ENCODE data around the gene SLC1A6. TPM values are rescaled to one million over a fixed set of nuclear protein-coding genes. Genes with fewer than 3 reads are reported as not detected.

SLC1A6 gene
- total and polyA plus RNA-seq, 9 of the 15 experiments (the other 6 are each of a cell fraction or from before 2014, with no cell fraction given): not detected

DNA sequence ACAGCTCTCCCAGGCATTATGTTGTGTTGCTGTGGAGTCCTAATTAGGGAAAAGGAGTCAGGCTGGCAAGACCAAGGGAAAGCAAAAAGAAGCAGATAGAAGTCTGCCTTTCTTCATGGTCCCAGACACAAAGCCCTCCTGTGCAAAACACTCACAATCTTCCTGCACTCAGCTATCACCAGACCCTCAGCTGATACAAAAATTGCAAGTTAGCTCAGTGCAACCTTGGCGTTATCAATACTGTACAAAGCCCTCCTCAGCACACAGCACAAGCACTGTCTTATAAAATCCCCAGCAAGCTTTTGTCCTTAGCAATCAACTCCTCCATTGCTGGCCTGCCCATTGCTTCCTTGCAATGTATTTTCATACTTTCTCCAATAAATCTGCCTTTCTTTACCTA lies 35.2 kb downstream of the SLC1A6 start (continued):
- TF ChIP-seq, protein P1, sequence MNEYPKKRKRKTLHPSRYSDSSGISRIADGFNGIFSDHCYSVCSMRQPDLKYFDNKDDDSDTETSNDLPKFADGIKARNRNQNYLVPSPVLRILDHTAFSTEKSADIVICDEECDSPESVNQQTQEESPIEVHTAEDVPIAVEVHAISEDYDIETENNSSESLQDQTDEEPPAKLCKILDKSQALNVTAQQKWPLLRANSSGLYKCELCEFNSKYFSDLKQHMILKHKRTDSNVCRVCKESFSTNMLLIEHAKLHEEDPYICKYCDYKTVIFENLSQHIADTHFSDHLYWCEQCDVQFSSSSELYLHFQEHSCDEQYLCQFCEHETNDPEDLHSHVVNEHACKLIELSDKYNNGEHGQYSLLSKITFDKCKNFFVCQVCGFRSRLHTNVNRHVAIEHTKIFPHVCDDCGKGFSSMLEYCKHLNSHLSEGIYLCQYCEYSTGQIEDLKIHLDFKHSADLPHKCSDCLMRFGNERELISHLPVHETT (CRISPR knock-in tag; conservative IDR thresholded peaks at IDR 0.05 in 1 of 2, IDR thresholded peaks at IDR 0.05 in 1 of 2): no peak
- TF ChIP-seq, protein P2, sequence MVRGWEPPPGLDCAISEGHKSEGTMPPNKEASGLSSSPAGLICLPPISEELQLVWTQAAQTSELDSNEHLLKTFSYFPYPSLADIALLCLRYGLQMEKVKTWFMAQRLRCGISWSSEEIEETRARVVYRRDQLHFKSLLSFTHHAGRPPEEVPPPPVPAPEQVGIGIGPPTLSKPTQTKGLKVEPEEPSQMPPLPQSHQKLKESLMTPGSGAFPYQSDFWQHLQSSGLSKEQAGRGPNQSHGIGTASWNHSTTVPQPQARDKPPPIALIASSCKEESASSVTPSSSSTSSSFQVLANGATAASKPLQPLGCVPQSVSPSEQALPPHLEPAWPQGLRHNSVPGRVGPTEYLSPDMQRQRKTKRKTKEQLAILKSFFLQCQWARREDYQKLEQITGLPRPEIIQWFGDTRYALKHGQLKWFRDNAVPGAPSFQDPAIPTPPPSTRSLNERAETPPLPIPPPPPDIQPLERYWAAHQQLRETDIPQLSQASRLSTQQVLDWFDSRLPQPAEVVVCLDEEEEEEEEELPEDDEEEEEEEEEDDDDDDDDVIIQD (CRISPR knock-in tag; IDR thresholded peaks at IDR 0.05): no peak
- TF ChIP-seq TCFL5 (CRISPR knock-in tag; conservative IDR thresholded peaks at IDR 0.05) (no peak), EP400 (IDR thresholded peaks at IDR 0.05) (no peak), BDP1 (IDR thresholded peaks at IDR 0.05; ENCODE audit: insufficient read depth, insufficient read length) (no peak), ARID2 (IDR thresholded peaks at IDR 0.05) (no peak), BRD9 (IDR thresholded peaks at IDR 0.05; ENCODE audit: low read depth, partially characterized antibody) (no peak), CREM (IDR thresholded peaks at IDR 0.05; ENCODE audit: low read depth) (no peak)
- TF ChIP-seq, protein P3, sequence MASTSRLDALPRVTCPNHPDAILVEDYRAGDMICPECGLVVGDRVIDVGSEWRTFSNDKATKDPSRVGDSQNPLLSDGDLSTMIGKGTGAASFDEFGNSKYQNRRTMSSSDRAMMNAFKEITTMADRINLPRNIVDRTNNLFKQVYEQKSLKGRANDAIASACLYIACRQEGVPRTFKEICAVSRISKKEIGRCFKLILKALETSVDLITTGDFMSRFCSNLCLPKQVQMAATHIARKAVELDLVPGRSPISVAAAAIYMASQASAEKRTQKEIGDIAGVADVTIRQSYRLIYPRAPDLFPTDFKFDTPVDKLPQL (IDR thresholded peaks at IDR 0.05; ENCODE audit: extremely low read depth, insufficient read length): no peak
